GM12878 (cell line): Measurements from ENCODE around the gene LHX6. TPM values are rescaled to one million over a fixed set of nuclear protein-coding genes. Genes with fewer than 3 reads are reported as not detected.

Source experiments
- ATAC-seq: fragments of 200-7000 bp; cut with Tn5 transposase; 3 replicates; pipeline ENCODE4 v1.9.1; 2020; ENCODE audit warnings: mild to moderate bottlenecking, moderate library complexity
- BruUV-seq: library from RNA; stranded (reverse); fragments of 400-500 nt; replicated peaks from 2 replicates; lab custom pipeline; 2021; lab: Mats Ljungman, UMichigan
- CTCF ChIA-PET: fragments of 300-600 bp; sonication (Branson Sonifier 250); formaldehyde crosslinking; extraction: SDS; loops from one replicate; lab custom pipeline; 2021; ENCODE audit warnings: inconsistent platforms; lab: Yijun Ruan, JAX
- POLR2A ChIA-PET: fragments of 350-600 bp; formaldehyde crosslinking; extraction: SDS; loops from one replicate; lab custom pipeline; 2021; ENCODE audit warnings: inconsistent platforms; lab: Charles Lee
- RAD21 ChIA-PET: fragments of 300-600 bp; sonication (Branson Sonifier 250); formaldehyde crosslinking; loops from one replicate; lab custom pipeline; 2023; ENCODE audit warnings: antibody characterized with exemption; ENCODE audit not compliant: unreplicated experiment; lab: Charles Lee
- SMC1A ChIA-PET: fragments of 300-600 bp; sonication (Branson Sonifier 250); formaldehyde crosslinking; loops from one replicate; lab custom pipeline; 2023; ENCODE audit not compliant: unreplicated experiment, uncharacterized antibody; lab: Charles Lee
- DNase-seq: peaks from one replicate; pipeline ENCODE4 v3.0.0-alpha.2; 2011; ENCODE audit warnings: low read depth, low spot score
- FAIRE-seq: peaks from 3 replicates; lab custom pipeline; 2011; peaks lifted over from hg19 to GRCh38; lab: Jason Lieb, UNC
- H2AFZ ChIP-seq: 2 replicates; pipeline ENCODE4 v1.6.0; 2011; ENCODE audit warnings: low read depth, low read length, control low read depth; ENCODE audit not compliant: control insufficient read depth
- H3K27ac ChIP-seq: 2 replicates; pipeline ENCODE4 v1.5.1; 2011; ENCODE audit warnings: control low read depth; ENCODE audit not compliant: control insufficient read depth, insufficient read depth
- H3K27me3 ChIP-seq, 2 experiments: replicated peaks in 1 of 2; 2 replicates each; pipeline versions ENCODE4 v1.6.0 to v1.6.1; 2011; ENCODE audit warnings: low read length in 1 of 2; ENCODE audit not compliant: control insufficient read depth in 2 of 2, insufficient read depth in 2 of 2
- H3K36me3 ChIP-seq, 2 experiments: 2 replicates each; pipeline ENCODE4 v1.5.1; 2011; ENCODE audit warnings: low read length in 1 of 2; ENCODE audit not compliant: control insufficient read depth in 2 of 2, insufficient read depth in 2 of 2
- H3K4me1 ChIP-seq: 2 replicates; pipeline ENCODE4 v1.6.1; 2011; ENCODE audit warnings: mild to moderate bottlenecking, low read length, moderate library complexity, mixed read lengths; ENCODE audit not compliant: control insufficient read depth, insufficient read depth
- H3K4me2 ChIP-seq: 2 replicates; pipeline ENCODE4 v1.6.0; 2011; ENCODE audit warnings: control low read depth; ENCODE audit not compliant: control insufficient read depth, insufficient read depth
- H3K4me3 ChIP-seq: fragments of 200-600 bp; sonication (generic); 2 replicates; pipeline ENCODE4 v1.5.1; 2016
- H3K79me2 ChIP-seq: 2 replicates; pipeline ENCODE4 v1.6.0; 2011; ENCODE audit warnings: low read length; ENCODE audit not compliant: control insufficient read depth, insufficient read depth
- H3K9ac ChIP-seq: 2 replicates; pipeline ENCODE4 v1.8.0; 2011; ENCODE audit warnings: low read length, control low read depth, mixed read lengths; ENCODE audit not compliant: control insufficient read depth, insufficient read depth
- H3K9me3 ChIP-seq: replicated peaks from 3 replicates; pipeline ENCODE4 v1.5.1; 2011; ENCODE audit warnings: mild to moderate bottlenecking, low read length; ENCODE audit not compliant: control insufficient read depth, insufficient read depth
- H4K20me1 ChIP-seq: 2 replicates; pipeline ENCODE4 v1.6.0; 2011; ENCODE audit not compliant: control insufficient read depth, insufficient read depth
- EP300 ChIP-seq, 2 experiments: fragments of 150-350 bp in 1 of 2; IDR thresholded peaks; 2 replicates each; pipeline ENCODE4 v1.6.1; 2011 to 2012; ENCODE audit warnings: low read depth in 2 of 2, low read length in 2 of 2, borderline replicate concordance in 1 of 2, improper control_type of control experiment in 1 of 2, inconsistent platforms in 1 of 2; ENCODE audit not compliant: control insufficient read depth in 1 of 2
- FOXK2 ChIP-seq: fragments of 450-650 bp; IDR thresholded peaks from 2 replicates; pipeline ENCODE4 v1.6.1; 2017; ENCODE audit warnings: mild to moderate bottlenecking, moderate library complexity
- MEF2A ChIP-seq: IDR thresholded peaks from 2 replicates; pipeline ENCODE4 v1.6.1; 2011; ENCODE audit warnings: low read depth, mild to moderate bottlenecking, low read length, moderate library complexity; ENCODE audit not compliant: insufficient read depth
- MTA2 ChIP-seq: fragments of 450-650 bp; IDR thresholded peaks from 2 replicates; pipeline ENCODE4 v1.6.1; 2016; ENCODE audit warnings: low read depth, mild to moderate bottlenecking, moderate library complexity
- NFXL1 ChIP-seq: fragments of 450-650 bp; IDR thresholded peaks from 2 replicates; pipeline ENCODE4 v1.6.1; 2017; ENCODE audit warnings: antibody characterized with exemption, mild to moderate bottlenecking, borderline replicate concordance
- SPI1 ChIP-seq: IDR thresholded peaks from 2 replicates; pipeline ENCODE4 v1.6.1; 2011; ENCODE audit warnings: low read depth, mild to moderate bottlenecking, low read length, moderate library complexity, borderline replicate concordance; ENCODE audit not compliant: insufficient read depth
- TARDBP ChIP-seq: IDR thresholded peaks from 2 replicates; pipeline ENCODE4 v1.6.1; 2016; ENCODE audit warnings: borderline replicate concordance
- WGBS: methylation state at CpG from one replicate; pipeline ENCODE4 v1.1.6; 2016; ENCODE audit warnings: low lambda C conversion rate; ENCODE audit not compliant: insufficient replicate concordance, insufficient coverage; ENCODE audit errors: missing lambda C conversion rate; 5-methylcytosine and 5-hydroxymethylcytosine counted together
- in situ Hi-C: fragments of 300-500 bp; cut with MboI; formaldehyde crosslinking; loops from 9 replicates; pipeline ENCODE4 v1.14.3; 2018; ENCODE audit warnings: mixed read lengths
- intact Hi-C: fragments of 100-400 bp; cut with micrococcal nuclease; formaldehyde crosslinking; loops from one replicate; pipeline ENCODE4 v1.14.2; 2022; ENCODE audit not compliant: unreplicated experiment
- polyA plus RNA-seq, 11 experiments: library from polyadenylated mRNA; depleted of rRNA in 4 of 11; unstranded in 6 of 11; stranded (reverse) in 5 of 11; fragments of >200 nt; fragmentation: Nextera tagmentation in 4 of 11; fragmentation: Illumina TruSeq in 1 of 11; extraction: Ambion mirVana in 4 of 11; extraction: Trizol in 1 of 11; gene quantifications; 1 replicate in 1 of 11; 2 replicates in 10 of 11; pipeline versions ENCODE4 v1.2.1 to v1.2.3, GENCODE V29; 2011 to 2016; ENCODE audit warnings: inconsistent platforms in 2 of 11, missing spikeins in 2 of 11, low read depth in 1 of 11
- total RNA-seq, 4 experiments: library from RNA; depleted of rRNA in 3 of 4; stranded (reverse); fragments of >200 nt in 3 of 4; fragmentation: Illumina TruSeq in 1 of 4; extraction: Trizol in 1 of 4; gene quantifications; 2 replicates each; pipeline versions ENCODE4 v1.2.1 to v1.2.3, GENCODE V29; 2013 to 2021
- TF ChIP-seq, protein P1 (sequence below): IDR thresholded peaks from 2 replicates; pipeline ENCODE4 v1.6.1; 2011; ENCODE audit warnings: borderline replicate concordance, low read depth, mild to moderate bottlenecking, moderate library complexity, mixed read lengths, low read length; ENCODE audit not compliant: insufficient read depth; ENCODE audit errors: extremely low read length
- TF ChIP-seq, protein P2 (sequence below): fragments of 450-650 bp; formaldehyde crosslinking; IDR thresholded peaks from 2 replicates; pipeline ENCODE4 v1.4.0; 2022; ENCODE audit warnings: mild to moderate bottlenecking, moderate library complexity

Gene LHX6
- total and polyA plus RNA-seq, 10 of the 15 experiments (the other 5 are each of a cell fraction or from before 2014, with no cell fraction given), result not detected

DNA sequence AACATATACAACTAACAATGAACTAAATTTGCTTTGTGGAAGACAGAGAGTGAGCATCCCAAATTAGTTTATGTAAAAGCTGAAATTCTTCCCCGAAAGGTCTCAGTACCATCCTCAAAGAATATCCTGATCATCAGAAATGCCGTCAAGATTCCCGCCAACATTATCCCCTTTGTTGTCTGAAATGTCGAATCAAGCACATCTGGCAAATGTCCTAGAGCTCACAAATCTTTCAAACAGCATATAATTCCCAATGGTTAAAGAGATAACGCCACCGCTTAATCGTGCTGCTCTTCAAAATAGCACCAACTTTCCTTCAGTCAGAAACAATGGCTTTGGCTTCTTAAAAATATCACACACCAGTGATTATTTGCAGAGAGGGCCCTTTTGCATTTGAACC is 45.3 kb downstream of the LHX6 start:
- ChIA-PET RAD21 (no interaction called here), SMC1A (no interaction called here), POLR2A (no interaction called here), CTCF (interaction anchor here (0.6 to 1.3 kb wide), 2 partner anchors 51 to 167 kb away, joined by 3 to 4 read pairs; no protein-coding TSS in a partner anchor)
- H4K20me1 ChIP-seq, result no peaks in the 10 kb centered on the region
- no peaks in the 10 kb centered on the region for H3K79me2 ChIP-seq
- H3K27me3 ChIP-seq, result peaks cover 0 to 4% of the 10 kb centered on the region in 2 experiments; a peak in 2 of 4 replicates
- no peaks in the 10 kb centered on the region for H3K9me3 ChIP-seq
- WGBS, result 73% methylated on average over 7 of the region's 7 CpGs
- no peaks in the 10 kb centered on the region for H3K4me1 ChIP-seq
- no peak overlapping the region for H3K4me2 ChIP-seq
- no peak overlapping the region for H3K27ac ChIP-seq
- no TSS peak for BruUV-seq
- no peak for ATAC-seq
- in situ Hi-C loops, result no loop called here
- H3K4me3 ChIP-seq, result no peak overlapping the region
- DNase-seq, result no peak
- H3K36me3 ChIP-seq, result no peaks in the 10 kb centered on the region
- intact Hi-C loops, result no loop called here
- TF ChIP-seq EP300 (IDR thresholded peaks at IDR 0.05; ENCODE audit: borderline replicate concordance in 1 of 2, control insufficient read depth in 1 of 2, low read depth in 2 of 2, low read length in 2 of 2), result no peak
- TF ChIP-seq TARDBP, result no peak
- no peak for TF ChIP-seq MTA2
- TF ChIP-seq SPI1, result no peak
- no peak for TF ChIP-seq FOXK2
- TF ChIP-seq, protein P1, sequence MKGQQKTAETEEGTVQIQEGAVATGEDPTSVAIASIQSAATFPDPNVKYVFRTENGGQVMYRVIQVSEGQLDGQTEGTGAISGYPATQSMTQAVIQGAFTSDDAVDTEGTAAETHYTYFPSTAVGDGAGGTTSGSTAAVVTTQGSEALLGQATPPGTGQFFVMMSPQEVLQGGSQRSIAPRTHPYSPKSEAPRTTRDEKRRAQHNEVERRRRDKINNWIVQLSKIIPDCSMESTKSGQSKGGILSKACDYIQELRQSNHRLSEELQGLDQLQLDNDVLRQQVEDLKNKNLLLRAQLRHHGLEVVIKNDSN, result no peak
- no peak for TF ChIP-seq NFXL1
- TF ChIP-seq MEF2A, result no peak
- TF ChIP-seq, protein P2, sequence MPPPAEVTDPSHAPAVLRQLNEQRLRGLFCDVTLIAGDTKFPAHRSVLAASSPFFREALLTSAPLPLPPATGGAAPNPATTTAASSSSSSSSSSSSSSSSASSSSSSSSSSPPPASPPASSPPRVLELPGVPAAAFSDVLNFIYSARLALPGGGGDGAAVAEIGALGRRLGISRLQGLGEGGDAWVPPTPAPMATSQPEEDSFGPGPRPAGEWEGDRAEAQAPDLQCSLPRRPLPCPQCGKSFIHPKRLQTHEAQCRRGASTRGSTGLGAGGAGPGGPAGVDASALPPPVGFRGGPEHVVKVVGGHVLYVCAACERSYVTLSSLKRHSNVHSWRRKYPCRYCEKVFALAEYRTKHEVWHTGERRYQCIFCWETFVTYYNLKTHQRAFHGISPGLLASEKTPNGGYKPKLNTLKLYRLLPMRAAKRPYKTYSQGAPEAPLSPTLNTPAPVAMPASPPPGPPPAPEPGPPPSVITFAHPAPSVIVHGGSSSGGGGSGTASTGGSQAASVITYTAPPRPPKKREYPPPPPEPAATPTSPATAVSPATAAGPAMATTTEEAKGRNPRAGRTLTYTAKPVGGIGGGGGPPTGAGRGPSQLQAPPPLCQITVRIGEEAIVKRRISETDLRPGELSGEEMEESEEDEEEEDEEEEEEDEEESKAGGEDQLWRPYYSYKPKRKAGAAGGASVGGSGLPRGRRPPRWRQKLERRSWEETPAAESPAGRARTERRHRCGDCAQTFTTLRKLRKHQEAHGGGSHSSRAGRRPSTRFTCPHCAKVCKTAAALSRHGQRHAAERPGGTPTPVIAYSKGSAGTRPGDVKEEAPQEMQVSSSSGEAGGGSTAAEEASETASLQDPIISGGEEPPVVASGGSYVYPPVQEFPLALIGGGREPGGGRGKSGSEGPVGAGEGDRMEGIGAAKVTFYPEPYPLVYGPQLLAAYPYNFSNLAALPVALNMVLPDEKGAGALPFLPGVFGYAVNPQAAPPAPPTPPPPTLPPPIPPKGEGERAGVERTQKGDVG, result no peak
- TF ChIP-seq, all 136 proteins: peak for 0
- Histone ChIP-seq H3K9ac (no peak overlapping the region), H2AFZ (no peak overlapping the region)
- FAIRE-seq, result no peak
